ENCODE results near the gene CPNE6.

- TF ChIP-seq POLR2AphosphoS5 (IDR thresholded peaks at IDR 0.05; ENCODE audit: low read depth, low read length) = no peak
- TF ChIP-seq POLR2A (IDR thresholded peaks at IDR 0.05; ENCODE audit: low read depth, low read length) = no peak
- no peak for TF ChIP-seq TAF1 (IDR thresholded peaks at IDR 0.05; ENCODE audit: low read depth, low read length)
Observed at GRCh38 chr14:24058260-24058950, 13.0 kb upstream of the CPNE6 start.
